SU-DHL-6 (cell line): Measurements from ENCODE around the gene C1QTNF5.

Source experiments
- H2AFZ ChIP-seq: fragments of 200-600 bp; sonication (generic); 2 replicates; pipeline ENCODE4 v1.6.1; 2014; ENCODE audit warnings: low read depth, mild to moderate bottlenecking, moderate library complexity, mixed read lengths, antibody characterized with exemption, low read length; ENCODE audit not compliant: severe bottlenecking
- H3F3A ChIP-seq: fragments of 200-600 bp; shearing (Covaris generic); 2 replicates; pipeline ENCODE4 v1.6.0; 2016; ENCODE audit warnings: antibody characterized with exemption, mild to moderate bottlenecking; ENCODE audit not compliant: insufficient read depth
- H3K27ac ChIP-seq: fragments of 200-600 bp; sonication (generic); 2 replicates; pipeline ENCODE4 v1.5.1; 2016; ENCODE audit warnings: low read depth, mild to moderate bottlenecking, low read length, moderate library complexity, mixed read lengths
- H3K27me3 ChIP-seq: fragments of 200-600 bp; sonication (generic), shearing (Covaris generic); 2 replicates; pipeline ENCODE4 v1.6.0; 2014; ENCODE audit warnings: mild to moderate bottlenecking, low read length
- H3K36me3 ChIP-seq: fragments of 200-600 bp; sonication (generic); 2 replicates; pipeline ENCODE4 v1.6.1; 2014; ENCODE audit warnings: mild to moderate bottlenecking, low read length, mixed read lengths
- H3K4me2 ChIP-seq: fragments of 300-600, 200-600 bp; shearing (Covaris generic), sonication (generic); 2 replicates; pipeline ENCODE4 v1.6.0; 2014; ENCODE audit warnings: low read length, low read depth, mild to moderate bottlenecking; ENCODE audit not compliant: poor library complexity, severe bottlenecking
- H3K4me3 ChIP-seq: fragments of 200-600 bp; sonication (generic); 2 replicates; pipeline ENCODE4 v1.5.1; 2014; ENCODE audit warnings: antibody characterized with exemption, low read length, mild to moderate bottlenecking, mixed read lengths; ENCODE audit not compliant: insufficient read depth, poor library complexity, severe bottlenecking
- H3K79me2 ChIP-seq: fragments of 200-600 bp; sonication (generic); 2 replicates; pipeline ENCODE4 v1.6.1; 2014; ENCODE audit warnings: mild to moderate bottlenecking, low read length, moderate library complexity; ENCODE audit not compliant: insufficient read depth
- H3K9ac ChIP-seq: fragments of 200-600 bp; sonication (generic); 2 replicates; pipeline ENCODE4 v1.7.0; 2014; ENCODE audit warnings: mild to moderate bottlenecking, low read length
- H3K9me2 ChIP-seq: fragments of 200-600 bp; sonication (generic); replicated peaks from 2 replicates; pipeline ENCODE4 v1.6.1; 2014; ENCODE audit warnings: low read length; ENCODE audit not compliant: insufficient read depth
- H3K9me3 ChIP-seq: fragments of 200-600 bp; sonication (generic); 2 replicates; pipeline ENCODE4 v1.6.1; 2014; ENCODE audit warnings: low read length, mixed read lengths; ENCODE audit not compliant: insufficient read depth
- H4K20me1 ChIP-seq: fragments of 200-600 bp; sonication (generic); 2 replicates; pipeline ENCODE4 v1.6.1; 2014; ENCODE audit warnings: low read depth, mild to moderate bottlenecking, antibody characterized with exemption, low read length, moderate library complexity, mixed read lengths
- CTCF ChIP-seq: fragments of 200-600 bp; sonication (generic); IDR thresholded peaks from one replicate; pipeline ENCODE4 v1.5.1; 2017; ENCODE audit warnings: antibody characterized with exemption, mild to moderate bottlenecking, low read length, moderate library complexity; ENCODE audit not compliant: insufficient read depth, poor library complexity, severe bottlenecking
- EZH2phosphoT487 ChIP-seq: fragments of 200-600 bp; sonication (generic), shearing (Covaris generic); conservative IDR thresholded peaks from 2 replicates; pipeline ENCODE4 v1.6.1; 2018; ENCODE audit warnings: mild to moderate bottlenecking, antibody characterized with exemption, low read length, moderate library complexity, mixed read lengths

C1QTNF5 gene

DNA sequence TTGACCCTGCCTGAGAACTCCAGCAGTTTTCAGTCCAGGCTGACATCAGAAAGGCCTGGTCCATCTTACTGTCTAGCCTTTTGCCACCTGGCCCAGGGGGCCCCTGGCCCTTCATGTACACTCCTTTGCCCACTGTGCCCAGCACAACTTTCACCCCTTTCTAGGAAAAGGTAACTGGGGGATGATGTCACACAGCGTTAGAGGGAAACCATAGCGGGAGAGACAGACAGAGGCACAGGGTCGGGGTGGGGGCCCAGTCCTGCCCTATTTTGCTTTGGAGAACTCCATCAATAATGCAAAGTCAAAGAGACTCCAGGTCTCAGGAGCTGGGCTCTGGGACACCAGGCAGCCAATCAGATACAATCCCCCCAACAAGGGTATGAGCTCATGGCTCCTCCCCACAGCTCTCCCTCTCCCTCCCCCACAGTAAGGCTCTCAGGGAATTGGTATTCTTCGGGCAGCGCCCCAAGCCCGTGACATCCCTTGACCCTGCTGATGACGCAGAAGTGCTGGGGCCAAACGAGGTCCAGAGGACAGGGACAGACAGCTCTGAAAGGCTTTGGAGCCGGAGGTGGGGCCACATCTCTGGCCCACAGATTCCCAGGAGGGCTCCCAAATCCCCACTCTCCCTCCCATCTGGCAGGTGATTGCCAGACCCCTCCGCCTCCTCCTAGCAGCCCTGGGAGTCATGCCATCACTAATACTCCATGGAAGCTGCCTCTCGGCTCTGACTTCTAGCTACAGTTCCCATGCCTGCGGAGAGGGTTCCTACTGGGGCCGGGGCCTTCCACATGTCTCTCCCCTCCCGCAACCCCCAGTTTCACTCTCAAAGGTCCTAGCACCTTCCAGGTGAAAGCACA, 34.9 kb upstream of the C1QTNF5 start:
- Histone ChIP-seq H3K79me2 (no peaks in the 10 kb centered on the region), H3K27ac (no peak overlapping the region), H3K4me2 (no peak overlapping the region), H3K9ac (no peak overlapping the region), H3K36me3 (no peaks in the 10 kb centered on the region), H3K9me3 (no peaks in the 10 kb centered on the region), H3F3A (no peaks in the 10 kb centered on the region), H3K4me3 (no peak overlapping the region), H3K27me3 (no peaks in the 10 kb centered on the region), H3K9me2 (no peaks in the 10 kb centered on the region), H4K20me1 (no peaks in the 10 kb centered on the region), H2AFZ (no peak overlapping the region)
- TF ChIP-seq EZH2phosphoT487 (no peak), CTCF (no peak)

- no peaks in the 10 kb centered on the region for H3K9me2 ChIP-seq
- no peak overlapping the region for H3K4me2 ChIP-seq
- no peaks in the 10 kb centered on the region for H3K36me3 ChIP-seq
- H3K9me3 ChIP-seq: no peaks in the 10 kb centered on the region
- no peak for TF ChIP-seq EZH2phosphoT487
- TF ChIP-seq CTCF: no peak
- no peaks in the 10 kb centered on the region for H3F3A ChIP-seq
- H3K9ac ChIP-seq: no peak overlapping the region
- H3K27me3 ChIP-seq: no peaks in the 10 kb centered on the region
- no peaks in the 10 kb centered on the region for H3K79me2 ChIP-seq
- no peak overlapping the region for H2AFZ ChIP-seq
- H3K4me3 ChIP-seq: no peak overlapping the region
- no peaks in the 10 kb centered on the region for H4K20me1 ChIP-seq
- H3K27ac ChIP-seq: no peak overlapping the region
Observed at GRCh38 chr11:119374632-119375336, 34.1 kb upstream of the C1QTNF5 start.

DNA sequence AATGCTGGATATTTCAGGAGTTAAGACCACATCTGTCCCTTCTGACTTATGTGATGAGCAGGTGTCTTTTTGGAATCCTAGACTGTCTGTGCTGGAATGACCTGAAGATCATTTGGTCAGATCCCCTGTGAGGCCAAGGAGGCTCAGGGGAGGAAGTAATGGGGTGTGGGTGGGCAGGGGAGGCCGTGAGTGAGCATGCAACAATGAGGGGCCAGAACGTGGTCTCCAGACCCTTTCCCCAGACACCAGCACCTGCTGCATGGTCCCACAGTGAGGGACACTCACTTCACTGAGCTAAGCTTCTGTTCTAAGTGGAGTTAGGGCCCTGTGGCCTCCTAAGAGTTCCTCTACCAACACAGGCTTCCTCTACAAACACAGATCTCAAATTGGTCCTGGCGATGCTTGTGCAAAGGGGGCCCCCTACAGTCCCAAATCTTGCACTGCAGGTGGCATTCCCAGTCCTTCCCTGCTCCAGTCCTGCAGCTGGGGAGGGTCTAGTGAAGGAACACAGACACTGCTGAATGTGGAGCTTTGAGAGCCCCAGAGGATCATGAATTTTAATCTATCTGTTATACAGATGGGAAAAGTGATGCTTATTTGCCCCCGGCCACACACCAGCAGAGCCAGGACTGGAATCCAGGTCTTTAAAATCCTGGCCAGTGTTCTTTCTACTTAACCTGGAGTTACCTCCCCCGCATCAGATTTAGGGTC, 33.4 kb upstream of the C1QTNF5 start:
- H3K9ac ChIP-seq: no peak overlapping the region
- no peak overlapping the region for H3K4me3 ChIP-seq
- TF ChIP-seq CTCF (peak; percentile 73), EZH2phosphoT487 (no peak)
- H3K9me2 ChIP-seq: no peaks in the 10 kb centered on the region
- no peaks in the 10 kb centered on the region for H3K36me3 ChIP-seq
- H3F3A ChIP-seq: no peaks in the 10 kb centered on the region
- H4K20me1 ChIP-seq: no peaks in the 10 kb centered on the region
- no peak overlapping the region for H3K27ac ChIP-seq
- H3K9me3 ChIP-seq: no peaks in the 10 kb centered on the region
- H3K79me2 ChIP-seq: no peaks in the 10 kb centered on the region
- no peaks in the 10 kb centered on the region for H3K27me3 ChIP-seq
- no peak overlapping the region for H2AFZ ChIP-seq
- H3K4me2 ChIP-seq: no peak overlapping the region
